ENCODE results near the gene RBFA.

RBFA gene

GRCh38 chr18:80002468-80002867 lies 31.8 kb upstream of the RBFA start:
- Histone ChIP-seq H3K79me2 (ENCODE audit: insufficient read depth, low read length) (no peaks in the 10 kb centered on the region), H3K9ac (ENCODE audit: low read length) (no peak overlapping the region), H3K36me3 (ENCODE audit: insufficient read depth, low read length) (peaks cover 3% of the 10 kb centered on the region; the same call in 1 of the 2 replicates), H4K20me1 (ENCODE audit: insufficient read depth, low read length) (no peaks in the 10 kb centered on the region), H3F3A (ENCODE audit: insufficient read depth, low read length) (no peaks in the 10 kb centered on the region), H3K27ac (ENCODE audit: low read depth, low read length, poor library complexity, severe bottlenecking) (no peak overlapping the region), H3K4me3 (ENCODE audit: low read depth, low read length, poor library complexity, severe bottlenecking) (no peak overlapping the region), H3K9me2 (ENCODE audit: low read depth, low read length) (no peaks in the 10 kb centered on the region), H3K27me3 (ENCODE audit: insufficient read depth, low read length) (peaks cover 4% of the 10 kb centered on the region; the same call in 1 of the 2 replicates), H2AFZ (ENCODE audit: low read length) (no peak overlapping the region), H3K4me1 (ENCODE audit: insufficient read depth, low read length, severe bottlenecking) (peaks cover 3% of the 10 kb centered on the region), H3K4me2 (ENCODE audit: low read length) (no peak overlapping the region), H3K9me3 (ENCODE audit: low read length) (peaks cover 6% of the 10 kb centered on the region; the same call in 1 of the 2 replicates)
- no peak for TF ChIP-seq EZH2 (IDR thresholded peaks at IDR 0.05; ENCODE audit: borderline replicate concordance, low read length)
- TF ChIP-seq CTCF (IDR thresholded peaks at IDR 0.05; ENCODE audit: low read length), result no peak

GRCh38 chr18:80004600-80005342 lies 29.5 kb upstream of the RBFA start:
- Histone ChIP-seq H3K4me2 (ENCODE audit: low read length) (no peak overlapping the region), H4K20me1 (ENCODE audit: insufficient read depth, low read length) (no peaks in the 10 kb centered on the region), H3K27me3 (ENCODE audit: insufficient read depth, low read length) (peaks cover 9% of the 10 kb centered on the region; the same call in 1 of the 2 replicates), H2AFZ (ENCODE audit: low read length) (no peak overlapping the region), H3K9me2 (ENCODE audit: low read depth, low read length) (no peaks in the 10 kb centered on the region), H3K36me3 (ENCODE audit: insufficient read depth, low read length) (peaks cover 3% of the 10 kb centered on the region; the same call in 1 of the 2 replicates), H3K4me1 (ENCODE audit: insufficient read depth, low read length, severe bottlenecking) (peaks cover 3% of the 10 kb centered on the region), H3K9ac (ENCODE audit: low read length) (no peak overlapping the region), H3K27ac (ENCODE audit: low read depth, low read length, poor library complexity, severe bottlenecking) (no peak overlapping the region), H3K4me3 (ENCODE audit: low read depth, low read length, poor library complexity, severe bottlenecking) (no peak overlapping the region), H3F3A (ENCODE audit: insufficient read depth, low read length) (no peaks in the 10 kb centered on the region), H3K79me2 (ENCODE audit: insufficient read depth, low read length) (no peaks in the 10 kb centered on the region), H3K9me3 (ENCODE audit: low read length) (peaks cover 6% of the 10 kb centered on the region; the same call in 1 of the 2 replicates)
- TF ChIP-seq CTCF (IDR thresholded peaks at IDR 0.05; ENCODE audit: low read length) (no peak), EZH2 (IDR thresholded peaks at IDR 0.05; ENCODE audit: borderline replicate concordance, low read length) (no peak)

GRCh38 chr18:80006724-80007123 lies 27.5 kb upstream of the RBFA start:
- Histone ChIP-seq H3K9me3 (ENCODE audit: low read length) (no peaks in the 10 kb centered on the region), H2AFZ (ENCODE audit: low read length) (no peak overlapping the region), H3K36me3 (ENCODE audit: insufficient read depth, low read length) (no peaks in the 10 kb centered on the region), H3K27me3 (ENCODE audit: insufficient read depth, low read length) (peaks cover 4% of the 10 kb centered on the region; the same call in 1 of the 2 replicates), H3K4me3 (ENCODE audit: low read depth, low read length, poor library complexity, severe bottlenecking) (no peak overlapping the region), H3K4me1 (ENCODE audit: insufficient read depth, low read length, severe bottlenecking) (peaks cover 3% of the 10 kb centered on the region), H4K20me1 (ENCODE audit: insufficient read depth, low read length) (no peaks in the 10 kb centered on the region), H3K79me2 (ENCODE audit: insufficient read depth, low read length) (no peaks in the 10 kb centered on the region), H3K4me2 (ENCODE audit: low read length) (no peak overlapping the region), H3K9ac (ENCODE audit: low read length) (no peak overlapping the region), H3K9me2 (ENCODE audit: low read depth, low read length) (no peaks in the 10 kb centered on the region), H3K27ac (ENCODE audit: low read depth, low read length, poor library complexity, severe bottlenecking) (no peak overlapping the region), H3F3A (ENCODE audit: insufficient read depth, low read length) (no peaks in the 10 kb centered on the region)
- no peak for TF ChIP-seq EZH2 (IDR thresholded peaks at IDR 0.05; ENCODE audit: borderline replicate concordance, low read length)
- no peak for TF ChIP-seq CTCF (IDR thresholded peaks at IDR 0.05; ENCODE audit: low read length)

Measured in OCI-LY1 (cell line).